Stimulated activated naive CD8-positive, alpha-beta T cell treated with anti-CD3 and anti-CD28 coated beads, Interleukin-15, Interleukin-2, amounts not matched to agents 100 ng/mL and 50 ng/mL, for 24 hours (primary cell): ENCODE data around the gene RHBDF1.
"Not testable (repeated sequence)": the region's sequence is repeated elsewhere in the genome, so short reads cannot be mapped to it uniquely, and the experiment has no call there.

ENCODE experiments used
- H3K27ac Mint-ChIP-seq: one replicate; pipeline ENCODE4 v1.8.0; 2021; ENCODE audit warnings: mild to moderate bottlenecking, mixed read lengths
- H3K27me3 Mint-ChIP-seq: one replicate; pipeline ENCODE4 v1.8.0; 2021; ENCODE audit warnings: mixed read lengths
- H3K36me3 Mint-ChIP-seq: one replicate; pipeline ENCODE4 v1.8.0; 2021; ENCODE audit warnings: low read depth, mixed read lengths
- H3K4me1 Mint-ChIP-seq: one replicate; pipeline ENCODE4 v1.8.0; 2021; ENCODE audit warnings: low read depth, mixed read lengths
- H3K4me3 Mint-ChIP-seq: one replicate; pipeline ENCODE4 v1.8.0; 2021; ENCODE audit warnings: mild to moderate bottlenecking, mixed read lengths
- H3K9me3 Mint-ChIP-seq: one replicate; pipeline ENCODE4 v1.8.0; 2021; ENCODE audit warnings: mixed read lengths

The RHBDF1 gene

DNA sequence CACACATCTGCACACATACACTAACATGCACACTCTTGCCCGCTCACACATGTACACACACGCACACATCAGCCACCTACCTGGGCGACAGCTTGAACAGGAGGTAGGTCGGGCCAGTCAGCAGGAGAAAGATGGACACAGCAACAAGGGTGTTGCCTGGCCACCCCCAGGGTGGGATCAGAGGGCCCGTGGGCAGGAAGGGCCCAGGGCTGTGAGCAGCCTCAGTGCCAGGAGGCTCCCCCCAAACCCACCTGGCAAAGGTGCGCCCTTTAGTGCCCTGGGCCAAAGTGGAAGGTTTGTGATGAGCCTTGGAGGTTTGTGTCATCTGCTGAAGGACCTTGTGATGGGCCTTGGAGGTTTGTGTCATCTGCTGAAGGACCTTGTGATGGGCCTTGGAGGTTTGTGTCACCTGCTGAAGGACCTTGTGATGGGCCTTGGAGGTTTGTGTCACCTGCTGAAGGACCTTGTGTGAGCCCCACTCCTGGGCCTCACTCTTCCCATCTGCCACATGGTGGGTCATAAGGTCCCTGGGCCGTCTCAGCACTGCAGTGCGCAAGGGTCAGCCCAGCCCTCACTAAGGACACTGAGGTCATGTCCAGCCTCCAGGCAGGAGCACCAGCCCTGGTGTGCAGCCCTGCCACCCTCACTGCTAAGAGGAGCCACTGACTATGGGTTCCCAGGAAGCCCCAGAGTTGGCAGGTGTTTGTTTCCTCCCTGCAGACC is 39.1 kb downstream of the RHBDF1 start:
- peaks cover 29% of the 10 kb centered on the region for H3K4me1 Mint-ChIP-seq
- H3K27ac Mint-ChIP-seq, H3K9me3 Mint-ChIP-seq, H3K4me3 Mint-ChIP-seq, H3K27me3 Mint-ChIP-seq: not testable (repeated sequence)
- H3K36me3 Mint-ChIP-seq = peaks cover 12% of the 10 kb centered on the region

DNA sequence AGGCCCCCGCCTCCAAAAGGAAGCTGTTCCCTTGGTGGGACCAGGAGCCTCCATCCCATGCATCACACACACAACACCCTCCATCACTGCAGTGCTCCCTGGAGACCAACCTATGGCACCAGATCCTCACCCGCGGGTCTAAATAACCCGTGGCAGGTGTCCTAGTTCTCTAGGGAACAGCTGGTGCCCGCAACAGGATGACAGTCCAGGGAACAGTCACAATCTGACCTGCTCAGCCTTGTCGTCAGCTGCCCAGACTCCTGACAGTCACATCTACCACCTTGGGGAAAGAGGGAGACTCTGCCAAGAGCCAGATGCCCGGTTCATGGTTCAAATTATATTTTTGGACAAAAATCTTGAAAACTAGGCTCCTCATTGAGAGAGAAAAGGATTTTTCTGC is 41.8 kb downstream of the RHBDF1 start:
- not testable (repeated sequence) for H3K27ac Mint-ChIP-seq, H3K9me3 Mint-ChIP-seq, H3K36me3 Mint-ChIP-seq, H3K4me3 Mint-ChIP-seq, H3K27me3 Mint-ChIP-seq
- H3K4me1 Mint-ChIP-seq = peaks cover 13% of the 10 kb centered on the region

DNA sequence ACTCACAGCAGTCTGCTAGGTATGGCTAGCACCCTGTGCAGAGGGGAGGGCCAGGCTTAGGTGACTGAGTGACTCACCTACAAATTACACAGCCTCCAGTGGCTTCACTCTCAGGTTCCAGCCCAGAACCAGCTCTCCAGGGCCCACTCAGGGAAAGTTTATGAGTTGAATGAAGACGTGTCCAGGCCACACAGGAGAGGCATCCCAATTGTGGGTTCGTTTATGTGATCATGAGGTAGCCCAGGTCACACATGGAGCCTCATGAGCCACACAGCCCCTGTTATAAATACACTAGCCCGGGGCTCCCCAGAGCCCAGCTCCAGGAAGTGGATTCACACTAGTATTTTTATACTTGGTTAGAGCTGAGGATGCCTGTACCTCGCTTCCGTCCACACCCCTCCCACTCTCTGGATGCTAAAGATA is 46.5 kb downstream of the RHBDF1 start:
- H3K4me3 Mint-ChIP-seq, H3K36me3 Mint-ChIP-seq, H3K27me3 Mint-ChIP-seq, H3K9me3 Mint-ChIP-seq, H3K4me1 Mint-ChIP-seq, H3K27ac Mint-ChIP-seq: not testable (repeated sequence)

DNA sequence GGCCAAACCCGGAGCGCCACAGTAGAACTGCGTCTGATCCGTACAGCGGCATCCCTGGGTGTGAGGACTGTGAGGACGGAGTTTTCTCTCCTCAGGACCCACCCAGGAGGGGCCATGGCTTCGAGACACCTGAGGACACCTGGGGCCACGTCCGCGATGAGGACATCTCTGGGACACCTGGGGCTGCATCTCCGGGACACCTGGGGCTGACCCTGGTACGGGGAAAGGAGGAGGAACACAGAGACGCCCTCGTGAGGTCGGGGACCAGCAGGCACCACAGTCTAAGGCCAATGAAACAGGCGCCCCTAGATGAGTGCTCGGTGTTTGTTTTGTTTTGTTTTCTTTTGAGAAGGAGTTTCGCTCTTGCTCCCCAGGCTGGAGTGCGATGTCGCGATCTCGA is 48.3 kb downstream of the RHBDF1 start:
- H3K27ac Mint-ChIP-seq, H3K4me1 Mint-ChIP-seq, H3K27me3 Mint-ChIP-seq, H3K36me3 Mint-ChIP-seq, H3K9me3 Mint-ChIP-seq, H3K4me3 Mint-ChIP-seq: not testable (repeated sequence)

DNA sequence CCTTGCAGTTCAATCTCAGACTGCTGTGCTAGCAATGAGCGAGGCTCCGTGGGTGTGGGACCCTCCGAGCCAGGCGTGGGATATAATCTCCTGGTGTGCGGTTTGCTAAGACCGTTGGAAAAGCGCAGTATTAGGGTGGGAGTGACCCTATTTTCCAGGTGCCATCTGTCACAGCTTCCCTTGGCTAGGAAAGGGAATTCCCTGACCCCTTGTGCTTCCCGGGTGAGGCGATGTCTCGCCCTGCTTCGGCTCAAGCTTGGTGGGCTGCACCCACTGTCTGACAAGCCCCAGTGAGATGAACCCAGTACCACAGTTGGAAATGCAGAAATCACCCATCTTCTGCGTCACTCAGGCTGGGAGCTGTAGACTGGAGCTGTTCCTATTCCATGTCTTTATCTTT is 51.5 kb downstream of the RHBDF1 start:
- not testable (repeated sequence) for H3K9me3 Mint-ChIP-seq, H3K4me3 Mint-ChIP-seq, H3K36me3 Mint-ChIP-seq, H3K27ac Mint-ChIP-seq, H3K27me3 Mint-ChIP-seq, H3K4me1 Mint-ChIP-seq

DNA sequence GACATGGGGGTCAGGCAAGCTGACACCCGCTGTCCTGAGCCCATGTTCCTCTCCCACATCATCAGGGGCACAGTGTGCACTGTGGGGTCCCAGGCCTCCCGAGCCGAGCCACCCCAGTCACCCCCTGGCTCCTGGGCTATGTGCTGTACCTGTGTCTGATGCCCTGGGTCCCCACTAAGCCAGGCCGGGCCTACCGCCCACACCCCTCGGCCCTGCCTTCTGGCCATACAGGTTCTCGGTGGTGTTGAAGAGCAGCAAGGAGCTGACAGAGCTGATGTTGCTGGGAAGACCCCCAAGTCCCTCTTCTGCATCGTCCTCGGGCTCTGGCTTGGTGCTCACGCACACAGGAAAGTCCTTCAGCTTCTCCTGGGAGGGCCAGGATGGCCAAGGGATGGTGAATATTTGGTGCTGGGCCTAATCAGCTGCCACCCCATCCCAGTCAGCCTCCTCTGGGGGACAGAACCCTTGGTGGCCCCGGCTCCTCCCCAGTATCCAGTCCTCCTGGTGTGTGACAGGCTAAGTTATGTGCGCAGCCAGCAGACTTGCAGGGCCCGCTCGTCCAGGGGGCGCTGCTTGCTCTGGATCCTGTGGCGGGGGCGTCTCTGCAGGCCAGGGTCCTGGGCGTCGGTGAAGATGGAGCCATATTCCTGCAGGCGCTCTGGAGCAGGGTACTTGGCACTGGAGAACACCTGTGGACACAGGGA is 55.2 kb downstream of the RHBDF1 start:
- not testable (repeated sequence) for H3K4me1 Mint-ChIP-seq, H3K27me3 Mint-ChIP-seq

DNA sequence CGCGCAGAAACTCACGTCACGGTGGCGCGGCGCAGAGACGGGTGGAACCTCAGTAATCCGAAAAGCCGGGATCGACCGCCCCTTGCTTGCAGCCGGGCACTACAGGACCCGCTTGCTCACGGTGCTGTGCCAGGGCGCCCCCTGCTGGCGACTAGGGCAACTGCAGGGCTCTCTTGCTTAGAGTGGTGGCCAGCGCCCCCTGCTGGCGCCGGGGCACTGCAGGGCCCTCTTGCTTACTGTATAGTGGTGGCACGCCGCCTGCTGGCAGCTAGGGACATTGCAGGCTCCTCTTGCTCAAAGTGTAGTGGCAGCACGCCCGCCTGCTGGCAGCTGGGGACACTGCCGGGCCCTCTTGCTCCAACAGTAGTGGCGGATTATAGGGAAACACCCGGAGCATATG is 61.7 kb downstream of the RHBDF1 start:
- not testable (repeated sequence) for H3K4me3 Mint-ChIP-seq, H3K9me3 Mint-ChIP-seq, H3K27me3 Mint-ChIP-seq, H3K36me3 Mint-ChIP-seq, H3K4me1 Mint-ChIP-seq, H3K27ac Mint-ChIP-seq

More for the DNA sequence above, 55.2 kb downstream of the RHBDF1 start:
- H3K4me3 Mint-ChIP-seq, H3K36me3 Mint-ChIP-seq, H3K27ac Mint-ChIP-seq, H3K9me3 Mint-ChIP-seq: not testable (repeated sequence)

DNA sequence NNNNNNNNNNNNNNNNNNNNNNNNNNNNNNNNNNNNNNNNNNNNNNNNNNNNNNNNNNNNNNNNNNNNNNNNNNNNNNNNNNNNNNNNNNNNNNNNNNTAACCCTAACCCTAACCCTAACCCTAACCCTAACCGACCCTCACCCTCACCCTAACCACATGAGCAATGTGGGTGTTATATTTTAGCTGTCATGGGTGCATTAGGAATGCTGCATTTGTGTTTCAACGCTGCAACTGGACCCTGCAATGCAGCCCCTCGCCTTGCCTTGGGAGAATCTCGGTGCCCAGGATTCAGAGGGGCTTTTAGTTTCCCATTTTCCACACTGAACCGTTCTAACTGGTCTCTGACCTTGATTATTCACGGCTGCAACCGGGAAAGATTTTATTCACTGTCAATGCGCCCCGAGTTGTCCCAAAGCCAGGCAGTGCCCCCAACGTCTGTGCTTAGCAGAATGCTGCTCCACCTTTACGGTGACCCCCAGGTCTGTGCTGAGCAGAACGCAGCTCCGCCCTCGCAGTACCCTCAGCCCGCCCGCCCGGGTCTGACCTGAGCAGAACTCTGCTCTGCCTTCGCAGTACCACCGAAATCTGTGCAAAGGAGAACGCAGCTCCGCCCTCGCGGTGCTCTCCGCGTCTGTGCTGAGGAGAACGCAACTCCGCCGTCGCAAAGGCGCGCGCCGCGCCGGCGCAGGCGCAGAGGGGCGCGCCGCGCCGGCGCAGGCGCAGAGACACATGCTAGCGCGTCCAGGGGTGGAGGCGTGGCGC is 62.3 kb downstream of the RHBDF1 start:
- Mint-ChIP-seq H3K4me1 (no peaks in the 10 kb centered on the region), H3K4me3 (peak overlapping the region; percentile 60), H3K27me3 (no peaks in the 10 kb centered on the region), H3K9me3 (no peaks in the 10 kb centered on the region), H3K27ac (no peak overlapping the region), H3K36me3 (no peaks in the 10 kb centered on the region)
